ENCODE results near the gene EPHA3. TPM values are rescaled to one million over a fixed set of nuclear protein-coding genes. Genes with fewer than 3 reads are reported as not detected.

The EPHA3 gene
- total and polyA plus RNA-seq, 2 of the 4 experiments (the other 2 are of a cell fraction): 0.10 to 0.18 TPM

DNA sequence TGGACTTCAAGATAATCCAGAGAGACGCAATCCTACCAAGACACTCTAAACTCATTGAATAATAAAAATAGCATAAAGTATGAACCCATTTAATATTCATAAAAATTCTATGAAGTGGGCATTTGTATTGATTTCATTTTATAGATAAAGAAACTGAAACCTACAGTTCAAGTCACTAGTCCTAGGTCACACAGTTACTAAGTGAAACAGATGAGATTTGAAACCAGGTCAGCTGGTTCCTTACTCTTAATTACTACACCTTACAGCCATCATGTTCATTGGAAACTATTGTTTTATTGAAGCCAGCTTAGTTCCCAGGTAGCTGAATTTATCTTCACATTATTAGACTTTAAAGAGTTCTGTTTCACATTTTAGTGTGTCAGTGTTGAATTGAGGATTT is 158.7 kb downstream of the EPHA3 start:
- Histone ChIP-seq H2BK120ac (ENCODE audit: low read depth, low read length) (no peak overlapping the region), H3K36me3 (ENCODE audit: control insufficient read depth, insufficient read depth, low read length) (no peaks in the 10 kb centered on the region), H2BK15ac (ENCODE audit: low read depth, low read length) (no peak overlapping the region), H4K20me1 (ENCODE audit: insufficient read depth, low read length) (no peaks in the 10 kb centered on the region), H3K27me3 (ENCODE audit: control insufficient read depth, insufficient read depth, low read length) (no peaks in the 10 kb centered on the region), H4K91ac (ENCODE audit: insufficient read depth, low read depth, low read length) (no peak overlapping the region), H4K5ac (ENCODE audit: low read depth, low read length) (no peak overlapping the region), H3K9me1 (ENCODE audit: insufficient read depth, low read length) (no peaks in the 10 kb centered on the region), H3K23ac (ENCODE audit: low read depth, low read length) (no peak overlapping the region), H2AFZ (replicated peaks; ENCODE audit: low read length, poor library complexity) (no peak overlapping the region), H4K8ac (ENCODE audit: low read depth in 2 of 2, low read length in 2 of 2) (no peak overlapping the region), H2AK5ac (ENCODE audit: low read depth, low read length) (no peak overlapping the region), H3K9me3 (ENCODE audit: control insufficient read depth, insufficient read depth, low read length) (no peaks in the 10 kb centered on the region), H2BK5ac (ENCODE audit: low read depth, low read length, poor library complexity, severe bottlenecking) (no peak overlapping the region), H3K4me2 (ENCODE audit: low read depth, low read length) (no peak overlapping the region), H2AK9ac (replicated peaks; ENCODE audit: low read depth, low read length, poor library complexity) (no peak overlapping the region), H3K4me3 (ENCODE audit: insufficient read depth, low read depth, low read length) (no peak overlapping the region), H3K4me1 (ENCODE audit: control insufficient read depth, insufficient read depth, low read length) (no peaks in the 10 kb centered on the region), H3K18ac (ENCODE audit: low read depth, low read length) (no peak overlapping the region), H3K79me1 (ENCODE audit: low read depth in 1 of 2, low read length in 2 of 2) (no peaks in the 10 kb centered on the region), H3K27ac (ENCODE audit: insufficient read depth, low read length) (no peak overlapping the region), H2BK20ac (ENCODE audit: low read depth, low read length) (no peak overlapping the region), H3K56ac (ENCODE audit: extremely low read depth, insufficient read depth, low read length) (no peak overlapping the region), H3K9ac (ENCODE audit: low read depth, low read length) (no peak overlapping the region), H3K4ac (ENCODE audit: low read depth, low read length) (no peak overlapping the region), H3K14ac (replicated peaks; ENCODE audit: low read depth, low read length) (no peak overlapping the region)
- POLR2A ChIA-PET (ENCODE audit: unreplicated experiment): no interaction called here
- TF ChIP-seq FOS (IDR thresholded peaks at IDR 0.05; ENCODE audit: low read depth, low read length) (no peak), NFE2L2 (IDR thresholded peaks at IDR 0.05; ENCODE audit: low read depth, low read length) (no peak), POLR2A (IDR thresholded peaks at IDR 0.05; ENCODE audit: low read depth, low read length) (no peak), SMC3 (IDR thresholded peaks at IDR 0.05; ENCODE audit: low read depth, low read length) (no peak), CEBPB (IDR thresholded peaks at IDR 0.05; ENCODE audit: low read depth, low read length) (no peak), BHLHE40 (IDR thresholded peaks at IDR 0.05; ENCODE audit: low read depth, low read length) (no peak), RCOR1 (IDR thresholded peaks at IDR 0.05; ENCODE audit: insufficient replicate concordance, low read length) (no peak), RAD21 (IDR thresholded peaks at IDR 0.05; ENCODE audit: low read length) (no peak)
- TF ChIP-seq, protein P1, sequence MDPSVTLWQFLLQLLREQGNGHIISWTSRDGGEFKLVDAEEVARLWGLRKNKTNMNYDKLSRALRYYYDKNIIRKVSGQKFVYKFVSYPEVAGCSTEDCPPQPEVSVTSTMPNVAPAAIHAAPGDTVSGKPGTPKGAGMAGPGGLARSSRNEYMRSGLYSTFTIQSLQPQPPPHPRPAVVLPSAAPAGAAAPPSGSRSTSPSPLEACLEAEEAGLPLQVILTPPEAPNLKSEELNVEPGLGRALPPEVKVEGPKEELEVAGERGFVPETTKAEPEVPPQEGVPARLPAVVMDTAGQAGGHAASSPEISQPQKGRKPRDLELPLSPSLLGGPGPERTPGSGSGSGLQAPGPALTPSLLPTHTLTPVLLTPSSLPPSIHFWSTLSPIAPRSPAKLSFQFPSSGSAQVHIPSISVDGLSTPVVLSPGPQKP (IDR thresholded peaks at IDR 0.05; ENCODE audit: borderline replicate concordance, low read depth, low read length): no peak
- TF ChIP-seq, protein P2, sequence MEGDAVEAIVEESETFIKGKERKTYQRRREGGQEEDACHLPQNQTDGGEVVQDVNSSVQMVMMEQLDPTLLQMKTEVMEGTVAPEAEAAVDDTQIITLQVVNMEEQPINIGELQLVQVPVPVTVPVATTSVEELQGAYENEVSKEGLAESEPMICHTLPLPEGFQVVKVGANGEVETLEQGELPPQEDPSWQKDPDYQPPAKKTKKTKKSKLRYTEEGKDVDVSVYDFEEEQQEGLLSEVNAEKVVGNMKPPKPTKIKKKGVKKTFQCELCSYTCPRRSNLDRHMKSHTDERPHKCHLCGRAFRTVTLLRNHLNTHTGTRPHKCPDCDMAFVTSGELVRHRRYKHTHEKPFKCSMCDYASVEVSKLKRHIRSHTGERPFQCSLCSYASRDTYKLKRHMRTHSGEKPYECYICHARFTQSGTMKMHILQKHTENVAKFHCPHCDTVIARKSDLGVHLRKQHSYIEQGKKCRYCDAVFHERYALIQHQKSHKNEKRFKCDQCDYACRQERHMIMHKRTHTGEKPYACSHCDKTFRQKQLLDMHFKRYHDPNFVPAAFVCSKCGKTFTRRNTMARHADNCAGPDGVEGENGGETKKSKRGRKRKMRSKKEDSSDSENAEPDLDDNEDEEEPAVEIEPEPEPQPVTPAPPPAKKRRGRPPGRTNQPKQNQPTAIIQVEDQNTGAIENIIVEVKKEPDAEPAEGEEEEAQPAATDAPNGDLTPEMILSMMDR (conservative IDR thresholded peaks at IDR 0.05; ENCODE audit: low read depth, low read length): no peak
- WGBS, 2 experiments (ENCODE audit: extremely low coverage in 2 of 2, insufficient read length in 1 of 2): no CpG with 5 or more reads among the region's 1 CpG
- intact Hi-C loops (cut with micrococcal nuclease) (no loop called here), in situ Hi-C loops (cut with MboI; ENCODE audit: low sequenced_read_pairs) (no loop called here), dilution Hi-C loops (cut with HindIII; ENCODE audit: low sequenced_read_pairs, unreplicated experiment) (no loop called here)
- ATAC-seq (ENCODE audit: low read depth) (no peak), DNase-seq (no peak)
- BruUV-seq (replicated peaks): no TSS peak
- CTCF ChIA-PET: no interaction called here
